MM.1S (cell line): Measurements from ENCODE around the gene IL1RAPL2.

Experiments
- DNase-seq: peaks from one replicate; pipeline ENCODE4 v3.0.0-alpha.2; 2015
- H2AFZ ChIP-seq: fragments of 300-600 bp; sonication (generic); 2 replicates; pipeline ENCODE4 v1.6.0; 2016; ENCODE audit warnings: antibody characterized with exemption, low read length
- H3F3A ChIP-seq: fragments of 300-600 bp; sonication (generic); 2 replicates; pipeline ENCODE4 v1.6.1; 2016; ENCODE audit warnings: mild to moderate bottlenecking, antibody characterized with exemption, low read length, moderate library complexity, mixed read lengths; ENCODE audit not compliant: insufficient read depth
- H3K27ac ChIP-seq: fragments of 300-600 bp; sonication (generic); 2 replicates; pipeline ENCODE4 v1.5.1; 2016; ENCODE audit warnings: mild to moderate bottlenecking, low read length
- H3K27me3 ChIP-seq: fragments of 300-600 bp; sonication (generic); replicated peaks from 2 replicates; pipeline ENCODE4 v1.6.0; 2016; ENCODE audit warnings: low read length; ENCODE audit not compliant: insufficient read depth
- H3K36me3 ChIP-seq: fragments of 300-600 bp; sonication (generic); replicated peaks from 2 replicates; pipeline ENCODE4 v1.6.1; 2016; ENCODE audit warnings: mild to moderate bottlenecking, low read length, mixed read lengths; ENCODE audit not compliant: insufficient read depth
- H3K4me1 ChIP-seq: fragments of 300-600 bp; sonication (generic); 2 replicates; pipeline ENCODE4 v1.6.1; 2016; ENCODE audit warnings: low read length, mixed read lengths
- H3K4me2 ChIP-seq: fragments of 300-600 bp; sonication (generic); 2 replicates; pipeline ENCODE4 v1.6.0; 2016; ENCODE audit warnings: low read depth, low read length
- H3K4me3 ChIP-seq: fragments of 300-600 bp; sonication (generic); 2 replicates; pipeline ENCODE4 v1.5.1; 2016; ENCODE audit warnings: low read length, mixed read lengths
- H3K79me2 ChIP-seq: fragments of 300-600 bp; sonication (generic); 2 replicates; pipeline ENCODE4 v1.6.1; 2016; ENCODE audit warnings: mixed run types, low read length, mixed read lengths
- H3K9ac ChIP-seq: fragments of 300-600 bp; sonication (generic); 2 replicates; pipeline ENCODE4 v1.6.1; 2016; ENCODE audit warnings: low read length, mixed read lengths
- H3K9me2 ChIP-seq: fragments of 300-600 bp; sonication (generic); replicated peaks from 2 replicates; pipeline ENCODE4 v1.6.1; 2016; ENCODE audit warnings: mild to moderate bottlenecking, low read length, mixed read lengths; ENCODE audit not compliant: insufficient read depth
- H3K9me3 ChIP-seq: fragments of 300-600 bp; sonication (generic); replicated peaks from 2 replicates; pipeline ENCODE4 v1.6.1; 2016; ENCODE audit warnings: mild to moderate bottlenecking, low read length, mixed read lengths; ENCODE audit not compliant: insufficient read depth
- H4K20me1 ChIP-seq: fragments of 300-600 bp; sonication (generic); 2 replicates; pipeline ENCODE4 v1.6.1; 2016; ENCODE audit warnings: mild to moderate bottlenecking, low read length, moderate library complexity, mixed read lengths; ENCODE audit not compliant: insufficient read depth
- EZH2 ChIP-seq: fragments of 300-600 bp; sonication (generic); optimal IDR thresholded peaks from 2 replicates; pipeline ENCODE3; 2017; ENCODE audit warnings: low read depth, mild to moderate bottlenecking, antibody characterized with exemption, low read length, mixed read lengths
- EZH2phosphoT487 ChIP-seq: fragments of 300-600 bp; sonication (generic); IDR thresholded peaks from 2 replicates; pipeline ENCODE4 v1.6.1; 2018; ENCODE audit warnings: antibody characterized with exemption, low read length
- TF ChIP-seq, protein P1 (sequence below): fragments of 300-600 bp; sonication (generic); IDR thresholded peaks from 2 replicates; pipeline ENCODE4 v1.5.1; 2016; ENCODE audit warnings: antibody characterized with exemption, low read length, mixed read lengths

IL1RAPL2 gene

DNA sequence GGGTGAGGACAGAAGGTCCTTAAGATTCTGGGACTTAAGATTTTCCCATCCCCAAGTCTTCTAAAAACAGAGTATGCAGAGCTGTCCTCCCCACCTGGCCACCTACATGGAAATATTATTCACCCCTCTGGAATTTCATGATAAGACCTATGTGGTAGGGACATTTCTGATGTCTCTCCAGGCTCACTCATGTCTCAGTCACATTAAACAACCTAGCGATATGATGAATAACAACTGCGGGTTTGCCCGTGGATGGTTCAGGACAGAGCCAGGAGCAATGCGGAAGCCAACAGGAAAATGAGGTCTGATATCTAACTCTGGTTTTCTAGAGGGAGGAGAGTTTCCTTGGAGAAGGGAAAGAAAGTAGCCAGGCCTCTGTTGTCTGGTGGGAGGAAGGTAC is 607.1 kb downstream of the IL1RAPL2 start:
- Histone ChIP-seq H3K9ac (no peak overlapping the region), H4K20me1 (no peaks in the 10 kb centered on the region), H3F3A (no peaks in the 10 kb centered on the region), H3K9me2 (no peaks in the 10 kb centered on the region), H3K4me1 (no peaks in the 10 kb centered on the region), H3K36me3 (no peaks in the 10 kb centered on the region), H3K4me2 (no peak overlapping the region), H3K79me2 (no peaks in the 10 kb centered on the region), H3K27ac (no peak overlapping the region), H3K4me3 (no peak overlapping the region), H3K9me3 (no peaks in the 10 kb centered on the region), H3K27me3 (no peaks in the 10 kb centered on the region), H2AFZ (no peak overlapping the region)
- no peak for DNase-seq
- TF ChIP-seq, protein P1, sequence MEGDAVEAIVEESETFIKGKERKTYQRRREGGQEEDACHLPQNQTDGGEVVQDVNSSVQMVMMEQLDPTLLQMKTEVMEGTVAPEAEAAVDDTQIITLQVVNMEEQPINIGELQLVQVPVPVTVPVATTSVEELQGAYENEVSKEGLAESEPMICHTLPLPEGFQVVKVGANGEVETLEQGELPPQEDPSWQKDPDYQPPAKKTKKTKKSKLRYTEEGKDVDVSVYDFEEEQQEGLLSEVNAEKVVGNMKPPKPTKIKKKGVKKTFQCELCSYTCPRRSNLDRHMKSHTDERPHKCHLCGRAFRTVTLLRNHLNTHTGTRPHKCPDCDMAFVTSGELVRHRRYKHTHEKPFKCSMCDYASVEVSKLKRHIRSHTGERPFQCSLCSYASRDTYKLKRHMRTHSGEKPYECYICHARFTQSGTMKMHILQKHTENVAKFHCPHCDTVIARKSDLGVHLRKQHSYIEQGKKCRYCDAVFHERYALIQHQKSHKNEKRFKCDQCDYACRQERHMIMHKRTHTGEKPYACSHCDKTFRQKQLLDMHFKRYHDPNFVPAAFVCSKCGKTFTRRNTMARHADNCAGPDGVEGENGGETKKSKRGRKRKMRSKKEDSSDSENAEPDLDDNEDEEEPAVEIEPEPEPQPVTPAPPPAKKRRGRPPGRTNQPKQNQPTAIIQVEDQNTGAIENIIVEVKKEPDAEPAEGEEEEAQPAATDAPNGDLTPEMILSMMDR, result no peak
- TF ChIP-seq EZH2phosphoT487 (no peak), EZH2 (no peak)

DNA sequence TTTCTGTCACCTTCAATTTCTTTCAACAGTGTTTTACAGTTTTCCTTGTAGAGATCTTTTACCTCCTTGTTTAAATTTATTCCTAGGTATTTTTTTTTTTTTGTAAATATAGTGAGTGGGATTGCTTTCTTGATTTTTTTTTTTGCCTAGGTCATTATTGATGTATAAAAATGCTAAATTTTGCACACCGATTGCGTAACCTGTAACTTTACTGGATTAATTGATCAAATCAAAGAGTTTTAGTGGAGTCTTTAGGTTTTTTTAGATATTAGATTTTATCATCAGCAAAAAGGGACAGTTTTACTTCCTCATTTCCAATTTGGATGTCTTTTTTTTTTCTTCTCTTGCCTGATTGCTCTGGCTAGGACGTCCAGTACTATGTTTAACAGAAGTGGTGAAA is 613.6 kb downstream of the IL1RAPL2 start:
- TF ChIP-seq, protein P1, result no peak
- TF ChIP-seq EZH2, result no peak

DNA sequence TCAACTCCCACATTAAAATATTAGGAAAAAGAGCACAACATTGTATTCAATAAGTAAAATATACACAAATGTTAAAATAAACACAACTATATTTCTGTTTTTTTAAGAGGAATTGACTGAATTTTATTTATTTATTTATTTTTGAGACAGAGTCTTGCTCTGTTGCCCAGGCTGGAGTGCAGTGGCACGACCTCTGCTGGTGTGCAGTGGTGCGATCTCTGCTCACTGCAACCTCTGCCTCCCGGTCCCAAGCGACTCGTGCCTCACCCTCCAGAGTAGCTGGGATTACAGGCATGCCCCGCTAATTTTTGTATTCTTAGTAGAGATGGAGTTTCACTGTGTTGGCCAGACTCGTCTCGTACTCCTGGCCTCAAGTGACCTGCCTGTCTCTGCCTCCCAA is 623.1 kb downstream of the IL1RAPL2 start:
- no peak for DNase-seq
- Histone ChIP-seq H2AFZ (no peak overlapping the region), H3K9ac (no peak overlapping the region), H3F3A (no peaks in the 10 kb centered on the region), H3K27ac (no peak overlapping the region), H3K36me3 (no peaks in the 10 kb centered on the region), H3K9me2 (no peaks in the 10 kb centered on the region), H3K4me3 (no peak overlapping the region), H3K4me2 (no peak overlapping the region), H4K20me1 (no peaks in the 10 kb centered on the region), H3K9me3 (no peaks in the 10 kb centered on the region), H3K4me1 (no peaks in the 10 kb centered on the region), H3K27me3 (no peaks in the 10 kb centered on the region), H3K79me2 (no peaks in the 10 kb centered on the region)
- TF ChIP-seq EZH2, result no peak
- TF ChIP-seq, protein P1, result no peak
- no peak for TF ChIP-seq EZH2phosphoT487

More for the DNA sequence above, 613.6 kb downstream of the IL1RAPL2 start:
- Histone ChIP-seq H3F3A (no peaks in the 10 kb centered on the region), H3K9me3 (no peaks in the 10 kb centered on the region), H3K27ac (no peak overlapping the region), H3K9me2 (no peaks in the 10 kb centered on the region), H3K79me2 (no peaks in the 10 kb centered on the region), H3K4me2 (no peak overlapping the region), H3K4me1 (no peaks in the 10 kb centered on the region), H3K27me3 (no peaks in the 10 kb centered on the region), H3K36me3 (no peaks in the 10 kb centered on the region), H3K9ac (no peak overlapping the region), H4K20me1 (no peaks in the 10 kb centered on the region), H2AFZ (no peak overlapping the region), H3K4me3 (no peak overlapping the region)
- no peak for DNase-seq
